Left forelimb (tissue), 1 donor: ENCODE measurements around the gene GBE1.

ENCODE experiments used
- DNase-seq: peaks from one replicate; pipeline ENCODE4 v3.0.0-alpha.2; 2018; ENCODE audit warnings: low spot score

The GBE1 gene

DNA sequence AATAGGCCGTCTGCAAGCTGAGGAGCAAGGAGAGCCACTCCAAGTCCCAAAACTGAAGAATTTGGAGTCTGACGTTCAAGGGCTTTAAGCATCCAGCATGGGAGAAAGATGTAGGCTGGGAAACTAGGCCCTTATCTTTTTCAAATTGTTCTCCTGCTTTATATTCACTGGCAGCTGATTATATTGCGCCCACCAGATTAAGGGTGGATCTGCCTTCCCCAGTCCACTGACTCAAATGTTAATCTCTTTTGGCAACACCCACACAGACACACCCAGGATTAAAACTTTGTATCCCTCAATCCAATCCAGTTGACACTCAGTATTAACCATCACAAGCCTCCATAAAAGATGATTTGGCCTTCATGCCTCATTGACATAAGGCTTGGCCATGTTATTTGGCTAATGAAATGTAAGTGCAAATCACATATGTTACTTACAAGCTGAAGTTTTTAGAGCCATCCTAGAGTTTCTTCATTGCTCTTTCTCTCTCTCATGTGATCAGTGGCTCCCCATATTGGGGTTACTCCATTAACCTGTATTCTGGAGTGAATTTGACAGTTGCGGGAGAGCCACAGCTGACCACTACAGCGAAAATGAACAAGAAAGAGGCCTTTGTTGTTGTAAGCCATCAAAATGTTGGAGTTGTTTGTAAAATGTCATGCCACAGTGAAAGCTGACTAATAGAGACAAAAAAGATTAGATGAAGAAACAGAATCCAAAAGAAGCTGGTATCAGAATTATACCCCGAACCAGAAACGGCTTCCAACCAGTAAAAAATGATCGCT is 61.7 kb downstream of the GBE1 start:
- no peak for DNase-seq

DNA sequence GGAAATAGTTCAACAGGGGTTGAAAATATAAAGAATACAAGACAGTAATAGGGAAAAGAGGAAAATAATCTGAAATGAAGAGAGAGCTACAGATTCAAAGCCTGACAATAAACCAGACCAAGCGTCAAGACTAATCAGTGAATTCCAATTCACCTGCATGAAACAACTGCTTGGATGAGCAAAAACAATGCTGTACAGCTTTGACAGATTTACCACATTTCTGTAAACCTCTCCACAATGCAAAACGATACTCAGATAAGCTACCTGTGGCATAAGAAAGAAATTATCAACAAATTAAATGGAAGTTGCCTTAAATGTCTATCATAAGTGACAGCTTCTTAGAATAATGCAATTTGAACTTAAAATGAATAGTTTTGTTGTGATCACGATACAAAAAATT is 65.4 kb downstream of the GBE1 start:
- DNase-seq = no peak

DNA sequence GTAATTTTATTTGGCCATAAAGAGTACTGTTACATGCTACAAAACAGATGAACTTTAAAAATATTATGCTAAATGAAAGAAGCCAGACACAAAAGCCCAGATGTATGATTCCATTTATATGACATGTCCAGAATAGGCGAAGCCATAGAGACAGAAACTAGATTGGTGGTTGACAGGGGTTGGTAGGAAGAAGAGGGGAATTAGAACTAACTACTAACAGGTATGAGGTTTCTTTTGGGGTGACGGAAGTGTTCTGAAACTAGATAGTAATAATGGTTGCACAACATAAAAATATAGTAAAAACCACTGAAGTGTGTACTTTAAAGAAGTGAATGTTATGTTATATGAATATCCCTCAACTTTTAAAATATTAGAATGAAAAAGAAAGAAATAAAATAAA is 66.1 kb downstream of the GBE1 start:
- no peak for DNase-seq

DNA sequence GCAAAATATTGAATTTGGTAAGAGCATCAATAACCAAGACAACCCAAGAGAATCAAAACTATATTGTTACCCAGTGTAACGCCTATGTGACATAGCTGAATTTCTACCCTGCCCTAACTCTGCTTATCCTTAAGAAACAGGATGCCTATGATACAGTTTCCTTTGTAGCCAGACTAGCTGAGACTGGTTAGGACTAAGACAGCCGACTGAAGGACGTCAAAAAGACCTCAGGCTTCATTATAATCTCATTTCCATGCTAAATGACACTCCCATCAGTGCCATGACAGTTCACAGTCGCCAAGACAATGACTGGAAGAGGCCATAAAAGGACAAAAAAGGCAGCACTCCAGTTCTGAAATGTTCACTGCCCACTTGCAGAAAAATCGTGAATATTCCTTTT is 66.8 kb downstream of the GBE1 start:
- DNase-seq = no peak

DNA sequence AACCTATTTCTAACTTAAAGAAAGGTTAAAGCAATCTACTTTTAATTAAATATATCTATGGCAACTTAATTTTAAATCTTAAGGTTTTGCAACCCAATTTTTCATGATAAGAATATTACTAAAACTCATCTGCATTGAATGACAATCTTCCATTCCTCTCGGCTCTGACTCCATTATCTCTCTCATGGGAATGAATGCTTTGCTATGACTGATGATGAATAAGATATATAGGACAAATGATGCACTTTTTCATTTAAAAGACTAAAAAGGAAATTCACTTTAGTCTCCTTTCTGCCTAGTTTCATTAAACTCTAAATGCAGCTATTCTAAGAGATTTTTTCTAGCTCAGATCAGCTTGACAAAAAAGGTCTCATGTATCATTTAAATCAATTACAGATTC is 68.7 kb downstream of the GBE1 start:
- DNase-seq = no peak

DNA sequence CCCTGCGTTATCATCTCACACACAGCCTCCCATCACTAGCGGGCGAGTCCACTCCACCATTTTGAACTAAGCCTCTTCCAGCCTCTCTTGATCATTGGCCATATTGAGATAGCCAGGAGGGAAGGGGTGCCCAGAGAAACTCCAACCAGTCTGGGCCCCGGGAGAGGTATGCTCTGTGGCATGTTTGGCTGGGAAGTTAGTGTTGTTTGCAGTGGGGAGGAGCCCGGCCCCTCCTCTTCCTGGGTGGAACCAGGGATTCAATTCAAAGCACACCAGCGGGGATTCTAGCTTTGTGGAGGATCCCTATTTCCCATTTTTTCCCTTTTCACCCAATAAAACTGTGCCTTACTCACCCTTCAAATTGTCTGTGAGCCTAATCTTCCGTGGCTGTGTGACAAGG is 71.8 kb downstream of the GBE1 start:
- no peak for DNase-seq

DNA sequence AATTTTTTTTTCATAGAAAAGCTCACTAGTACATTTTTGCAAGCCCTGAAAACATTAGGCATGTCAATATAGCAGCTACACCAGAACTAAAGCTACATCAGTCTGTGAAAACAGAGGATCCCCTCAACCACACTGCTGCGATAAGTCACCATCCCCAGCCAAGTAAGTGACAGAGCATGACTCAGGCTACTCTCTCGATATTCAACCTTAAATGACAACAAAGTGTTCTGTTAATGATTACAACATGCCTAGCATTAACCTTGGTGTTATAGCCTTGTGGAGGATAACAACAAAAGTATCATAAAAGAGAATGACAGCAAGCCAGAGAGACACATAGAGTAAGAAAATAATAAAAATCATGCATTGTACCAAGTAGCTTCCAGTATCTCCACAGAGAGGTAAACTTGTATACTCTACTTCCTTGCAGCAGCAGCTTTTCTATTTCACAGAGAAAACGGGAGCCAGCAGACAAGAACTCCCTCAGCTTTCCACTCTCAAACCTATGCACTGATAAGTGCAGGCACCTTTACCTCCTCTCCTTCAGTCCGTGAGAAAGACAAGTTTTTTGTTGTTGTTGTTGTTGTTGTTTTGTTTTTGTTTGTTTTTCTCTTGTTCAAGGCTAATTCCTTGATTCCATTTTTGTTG is 76.6 kb downstream of the GBE1 start:
- no peak for DNase-seq

DNA sequence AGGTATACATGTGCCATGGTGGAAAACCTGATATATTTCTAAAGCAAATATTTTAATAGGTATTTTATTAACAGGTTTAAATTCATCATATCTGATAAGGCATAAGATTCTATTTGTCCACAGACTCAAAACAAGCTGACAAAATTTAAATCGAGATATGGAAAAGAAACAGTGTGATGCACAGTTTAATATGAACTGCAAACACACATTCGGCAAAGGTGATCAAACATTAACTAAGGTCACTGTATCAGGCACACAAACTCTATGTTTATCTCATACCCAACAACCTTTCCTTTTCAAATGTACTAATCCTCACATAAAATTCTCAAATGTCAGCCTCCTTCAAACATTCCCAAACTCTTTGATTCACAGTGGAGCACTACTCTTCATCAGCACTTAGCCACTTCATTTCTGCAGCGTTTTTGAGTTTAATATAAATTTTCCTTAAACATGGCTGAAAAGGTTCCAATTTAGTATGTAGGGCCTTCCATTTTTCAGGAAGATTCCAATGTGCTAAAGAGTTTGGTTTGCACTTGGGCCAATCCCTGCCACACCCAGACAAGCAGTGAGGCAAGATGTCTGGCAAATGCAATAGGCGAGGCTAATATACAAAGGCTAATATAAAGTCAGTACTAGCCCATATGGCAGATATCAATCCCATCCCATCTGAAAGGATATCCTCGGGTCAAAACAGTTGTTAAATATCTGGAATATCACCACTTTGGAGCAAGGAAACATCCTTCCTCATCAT is 84.6 kb downstream of the GBE1 start:
- DNase-seq = no peak

DNA sequence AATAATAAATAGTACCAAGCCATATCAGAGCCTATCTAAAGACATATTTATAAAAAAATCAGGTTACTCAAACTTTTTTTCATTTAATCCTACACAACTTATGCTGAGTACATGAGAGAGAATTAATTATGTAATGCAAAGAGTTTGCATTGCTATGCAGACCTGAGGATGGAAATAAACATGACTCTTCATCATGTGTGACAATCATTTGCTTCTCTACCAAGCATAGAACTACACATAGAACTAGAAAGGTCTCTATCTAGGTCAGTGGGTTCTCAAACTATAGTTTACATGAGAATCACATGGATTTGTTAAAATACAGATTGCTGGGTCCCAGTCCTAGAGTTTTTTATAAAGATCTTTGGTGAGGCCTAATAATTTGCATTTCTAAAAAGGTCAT is 86.8 kb downstream of the GBE1 start:
- no peak for DNase-seq

DNA sequence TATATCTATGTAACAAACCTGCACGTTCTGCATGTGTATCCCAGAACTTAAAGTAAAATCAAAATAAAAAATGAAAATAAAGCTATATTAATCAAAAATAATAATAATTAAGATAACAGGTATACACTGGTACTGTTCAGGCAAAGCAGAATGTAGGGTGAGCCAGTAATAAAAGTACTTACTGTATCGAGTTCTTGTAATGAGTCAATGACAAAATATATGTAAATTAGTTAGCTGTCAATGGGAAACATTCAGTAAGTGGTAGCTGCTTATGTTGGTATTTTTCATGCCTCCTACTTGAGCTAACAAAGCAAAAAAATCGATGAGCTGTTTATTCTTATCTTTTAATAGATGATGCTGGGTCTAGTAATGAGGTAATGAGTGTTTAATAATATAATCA is 93.2 kb downstream of the GBE1 start:
- DNase-seq = no peak

DNA sequence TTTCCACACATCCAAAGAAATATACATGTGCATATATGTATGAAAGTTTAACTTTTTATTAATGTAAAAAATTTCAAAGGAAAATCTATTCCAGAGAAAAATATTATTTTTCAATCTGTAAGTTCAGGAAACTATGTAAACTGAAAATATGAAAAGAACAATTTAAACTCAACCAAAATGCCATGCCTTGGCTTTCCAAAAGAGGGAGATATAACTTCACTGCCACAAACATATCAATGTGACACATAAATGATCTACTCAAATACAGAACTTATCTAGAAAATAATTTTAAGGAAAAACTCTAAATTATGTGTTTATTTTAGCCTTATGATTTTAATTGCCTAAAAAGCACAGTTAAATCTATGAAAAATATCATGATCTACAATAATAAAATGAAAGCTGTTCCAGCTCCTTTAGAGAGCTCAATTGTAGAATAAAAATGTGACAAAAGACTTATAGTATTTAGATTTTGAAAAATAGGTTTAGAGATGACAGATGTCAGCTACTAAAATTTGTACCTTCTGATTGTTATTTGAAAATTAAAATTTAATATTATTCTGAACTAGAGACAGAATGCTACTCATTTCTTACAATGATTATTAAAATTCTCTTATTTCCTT is 94.8 kb downstream of the GBE1 start:
- no peak for DNase-seq

DNA sequence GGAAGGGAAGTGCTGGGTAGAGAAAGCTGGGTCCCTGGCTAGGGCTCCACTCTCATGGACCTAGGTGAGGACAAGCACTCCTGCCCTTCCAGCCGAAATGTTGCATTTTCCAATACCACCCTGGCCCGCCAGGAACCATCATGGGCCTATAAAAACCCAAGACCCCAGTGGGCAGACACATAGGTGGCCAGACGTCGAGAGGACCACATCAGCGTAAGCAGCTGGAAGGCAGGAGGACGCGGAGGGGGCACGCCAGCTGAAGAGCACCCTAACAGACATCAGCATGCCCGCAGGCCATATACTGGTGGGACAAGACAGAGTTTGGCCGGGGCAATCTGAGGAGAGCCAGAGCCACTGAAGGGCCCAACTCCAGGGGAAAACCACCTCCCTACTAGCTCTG is 98.3 kb downstream of the GBE1 start:
- no peak for DNase-seq

DNA sequence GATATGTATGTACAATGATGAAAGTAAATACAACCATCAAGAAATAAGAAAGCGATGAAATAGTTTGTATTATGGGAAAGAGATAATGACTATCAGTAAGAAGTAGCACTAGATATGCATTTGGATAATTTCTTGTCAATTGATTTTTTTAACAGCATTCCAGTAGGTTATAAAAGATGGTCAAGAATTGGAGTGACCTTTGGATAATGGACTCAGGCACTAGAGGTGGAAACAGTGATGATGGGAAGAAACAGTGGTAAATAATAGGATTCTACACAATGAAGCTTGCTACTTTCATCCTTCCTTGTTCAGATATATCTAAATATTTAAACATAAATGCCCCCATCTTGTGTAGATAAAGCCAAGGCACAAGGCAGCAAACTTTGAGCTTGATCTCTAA is 101.4 kb downstream of the GBE1 start:
- DNase-seq = no peak

DNA sequence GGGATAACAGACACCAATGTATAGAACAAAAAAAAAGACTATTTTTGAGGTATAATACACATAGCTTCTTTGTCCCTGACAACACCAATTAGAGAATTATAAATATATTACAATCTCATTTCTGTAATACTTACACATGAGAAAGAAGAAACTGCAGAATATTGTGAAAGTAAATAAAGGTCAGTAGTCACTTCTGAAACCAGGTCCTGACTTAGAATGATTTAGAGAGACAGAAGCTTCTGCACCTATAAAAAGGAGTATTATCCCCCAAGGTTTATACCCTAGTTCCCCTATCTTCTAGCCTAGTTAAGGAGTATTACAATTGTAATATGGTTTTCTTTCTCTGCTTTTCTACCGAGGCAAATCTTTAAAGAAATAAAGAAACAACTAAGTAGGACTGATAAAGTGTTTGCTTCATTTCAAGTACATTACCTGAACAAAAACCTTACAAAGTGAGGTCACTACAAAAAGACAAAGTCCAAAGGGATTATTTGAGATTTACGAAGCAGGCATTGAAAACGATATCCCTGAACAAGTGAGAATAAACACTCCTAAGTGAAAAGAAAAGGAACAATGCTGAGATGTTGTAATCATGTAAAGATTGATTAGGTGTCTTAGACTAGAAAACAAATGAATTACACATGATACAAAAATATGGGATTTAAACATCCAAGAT is 103.0 kb downstream of the GBE1 start:
- DNase-seq = no peak

DNA sequence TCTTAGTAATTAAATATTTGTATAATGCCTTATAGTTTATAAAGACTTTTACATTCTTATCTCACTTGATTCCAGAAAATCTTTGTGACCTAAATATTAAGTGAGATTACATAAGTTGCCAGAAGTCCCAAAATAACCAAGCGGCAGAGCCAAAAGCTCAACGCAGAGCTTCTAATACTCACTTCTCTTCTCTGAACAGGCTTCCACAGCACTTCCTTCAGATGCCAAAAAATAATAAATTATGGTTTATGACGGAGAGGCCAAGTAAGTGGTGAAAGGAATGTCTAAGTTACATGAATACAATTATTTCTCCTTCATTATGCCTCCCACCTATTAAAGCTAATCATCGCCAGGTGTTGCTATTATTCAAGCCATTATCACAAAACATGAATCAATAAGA is 110.3 kb downstream of the GBE1 start:
- no peak for DNase-seq

DNA sequence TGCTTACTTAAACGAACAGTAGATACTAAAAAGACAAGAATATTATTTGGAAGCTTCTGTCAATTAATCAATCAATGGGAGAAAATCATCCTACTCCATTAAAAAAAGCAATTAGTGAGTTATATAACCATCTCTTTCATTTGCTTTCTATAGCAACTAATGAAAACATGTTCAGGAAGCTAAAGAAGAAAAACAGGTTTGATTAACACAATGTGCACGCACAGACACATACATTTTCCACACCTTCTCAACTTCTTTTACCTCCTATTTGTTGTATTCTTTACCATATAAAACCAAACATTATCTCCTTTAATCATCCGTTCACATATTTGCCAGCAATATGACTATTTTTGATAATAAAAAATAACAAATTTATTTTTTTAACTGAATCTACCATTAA is 111.3 kb downstream of the GBE1 start:
- DNase-seq = no peak

DNA sequence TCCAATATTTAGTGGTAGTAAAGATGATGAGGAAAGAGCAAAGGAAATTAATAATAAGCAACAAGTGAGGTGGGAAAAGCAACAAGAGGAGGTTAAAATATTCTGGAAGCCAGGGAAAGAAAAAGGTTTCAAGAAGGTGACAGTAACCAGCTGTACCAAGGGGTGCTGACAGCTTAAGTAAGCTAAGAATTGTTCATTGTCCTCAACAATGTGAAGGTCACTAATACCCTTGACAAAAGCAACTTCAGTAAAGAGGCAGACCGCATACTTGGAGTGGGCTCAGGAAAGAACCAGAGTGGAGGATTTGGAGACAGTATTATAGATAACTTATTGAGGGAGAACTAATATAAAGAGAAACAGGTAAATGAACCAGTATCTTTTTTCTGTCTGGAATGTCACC is 116.2 kb downstream of the GBE1 start:
- DNase-seq = no peak

DNA sequence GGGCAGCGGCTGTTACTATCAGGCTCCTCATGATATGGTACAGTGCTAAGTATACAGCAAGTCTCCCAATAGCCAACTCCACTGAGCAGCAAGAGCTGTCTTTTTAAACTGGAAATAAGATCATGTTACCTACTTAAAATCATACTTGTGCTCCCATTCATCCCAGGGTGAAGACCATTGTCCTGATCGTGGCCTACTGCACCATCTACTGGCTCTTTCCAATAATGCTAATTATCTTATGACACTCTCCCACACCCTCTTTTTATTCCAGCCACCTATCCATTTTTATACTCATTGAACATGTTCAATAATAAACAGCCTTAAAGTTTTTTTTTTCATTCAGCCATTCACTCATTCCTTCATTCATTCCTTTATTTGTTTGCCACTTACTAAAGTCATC is 117.7 kb downstream of the GBE1 start:
- DNase-seq = no peak

DNA sequence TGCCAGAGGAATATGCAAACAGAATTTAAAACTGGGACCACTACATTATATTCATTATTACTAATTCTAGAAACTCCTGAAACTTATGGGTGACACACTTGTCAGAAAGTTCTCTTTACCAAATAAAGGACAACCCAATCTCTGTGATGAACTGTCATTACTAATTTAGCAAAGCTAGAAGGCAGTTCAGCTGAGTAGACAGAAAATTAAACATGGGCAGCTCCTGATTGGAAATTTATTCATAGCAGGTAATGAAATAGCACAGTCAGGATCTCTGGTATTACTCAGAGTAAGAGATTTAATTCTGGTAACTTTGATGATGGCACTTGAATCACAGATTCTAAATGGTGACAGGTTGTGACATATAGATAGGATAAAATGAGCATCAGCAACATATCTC is 123.0 kb downstream of the GBE1 start:
- no peak for DNase-seq

DNA sequence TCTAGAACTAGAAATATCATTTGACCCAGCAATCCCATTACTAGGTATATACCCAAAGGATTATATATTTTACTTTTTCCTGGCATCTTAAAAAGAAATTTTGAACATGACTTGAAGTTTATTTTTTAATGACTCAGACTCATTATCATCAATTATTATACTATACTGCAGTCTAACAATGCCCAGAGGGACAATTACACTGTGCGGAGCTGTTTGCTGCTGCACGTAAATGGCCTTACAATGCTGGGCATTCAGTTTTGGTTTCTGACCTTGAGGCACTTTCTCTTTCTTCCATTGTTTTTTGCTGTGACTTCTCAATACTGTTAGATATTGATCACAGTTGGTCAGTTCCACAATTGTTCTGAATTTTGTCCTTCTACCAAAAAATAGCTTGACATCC is 128.8 kb downstream of the GBE1 start:
- DNase-seq = no peak

DNA sequence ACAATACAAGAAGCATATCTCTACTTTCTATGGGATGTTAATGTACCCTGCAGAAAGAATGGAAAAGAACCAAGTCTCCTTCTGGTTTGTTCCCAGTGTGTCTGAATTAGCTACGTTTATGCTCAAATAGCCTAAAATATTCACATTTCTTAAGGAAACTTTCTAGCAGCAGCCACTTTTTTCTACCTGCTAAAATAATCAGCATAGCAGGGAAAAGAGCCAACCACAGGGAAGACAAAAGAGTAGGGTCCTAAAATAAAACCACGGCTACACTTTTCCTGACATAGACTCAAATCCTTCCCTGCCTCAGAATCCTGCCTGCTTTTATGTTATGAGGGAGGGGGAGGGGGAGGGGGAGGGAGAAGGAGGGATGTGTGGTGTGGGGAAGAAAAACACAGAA is 136.7 kb downstream of the GBE1 start:
- no peak for DNase-seq

DNA sequence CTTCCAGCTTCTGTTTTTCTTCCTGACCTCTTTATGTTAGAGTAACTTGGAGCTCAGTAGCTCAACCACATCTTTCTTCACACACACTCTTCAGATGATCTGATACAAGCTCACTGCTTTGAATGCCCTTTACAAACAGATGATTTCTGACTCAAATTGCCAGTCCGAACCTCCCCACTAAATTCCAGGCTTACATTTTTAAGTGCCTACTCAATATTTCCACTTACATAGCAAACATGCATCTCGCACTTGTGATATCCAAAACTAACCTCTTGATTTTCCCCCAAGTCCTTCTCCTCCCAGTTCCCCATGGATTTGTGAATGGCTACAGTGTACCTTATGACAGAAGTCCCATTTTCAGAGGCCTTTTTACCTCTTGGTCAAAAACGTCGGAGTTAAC is 139.1 kb downstream of the GBE1 start:
- no peak for DNase-seq
